HepG2 (cell line): ENCODE results near the gene CRIM1. TPM values are rescaled to one million over a fixed set of nuclear protein-coding genes. Genes with fewer than 3 reads are reported as not detected.

Source experiments
- ATAC-seq: fragments of 200-7000 bp; cut with Tn5 transposase; 3 replicates; pipeline ENCODE4 v1.9.1; 2020; ENCODE audit warnings: mild to moderate bottlenecking, moderate library complexity
- BruUV-seq: library from RNA; stranded (reverse); fragments of 400-500 nt; replicated peaks from 2 replicates; lab custom pipeline; 2021; lab: Mats Ljungman, UMichigan
- CTCF ChIA-PET: fragments of 300-600 bp; formaldehyde crosslinking; extraction: SDS; loops from one replicate; lab custom pipeline; 2021; ENCODE audit warnings: low total read pairs, inconsistent platforms, low intra/inter-chr PET ratio; lab: Yijun Ruan, JAX
- POLR2A ChIA-PET: fragments of 350-600 bp; sonication (Branson Sonifier 250); formaldehyde crosslinking; loops from one replicate; lab custom pipeline; 2020; ENCODE audit warnings: antibody characterized with exemption, inconsistent platforms; lab: Yijun Ruan, JAX
- DNase-seq: peaks from one replicate; pipeline ENCODE4 v3.0.0-alpha.2; 2015; ENCODE audit warnings: low spot score
- FAIRE-seq: peaks from 3 replicates; lab custom pipeline; 2011; peaks lifted over from hg19 to GRCh38; lab: Jason Lieb, UNC
- H2AFZ ChIP-seq: one replicate; pipeline ENCODE4 v1.6.1; 2011; ENCODE audit warnings: low read length, inconsistent platforms
- H3K27ac ChIP-seq: fragments of 300-600 bp; 3 replicates; pipeline ENCODE4 v1.8.0; 2011; ENCODE audit warnings: mixed run types, mild to moderate bottlenecking, mixed read lengths, low read length, inconsistent platforms; ENCODE audit not compliant: insufficient read depth; ENCODE audit errors: extremely low read length
- H3K27me3 ChIP-seq, 2 experiments: fragments of 200-600 bp in 1 of 2; 2 replicates in 1 of 2; 3 replicates in 1 of 2; pipeline versions ENCODE4 v1.6.0 to v1.8.0; 2011; ENCODE audit warnings: low read length in 2 of 2, mild to moderate bottlenecking in 2 of 2, moderate library complexity in 2 of 2, inconsistent platforms in 1 of 2; ENCODE audit not compliant: insufficient read depth in 2 of 2, control insufficient read depth in 1 of 2
- H3K36me3 ChIP-seq, 2 experiments: fragments of 200-600 bp in 1 of 2; replicated peaks in 1 of 2; 2 replicates in 1 of 2; 3 replicates in 1 of 2; pipeline versions ENCODE4 v1.5.1 to v1.8.0; 2011; ENCODE audit warnings: low read length in 2 of 2, inconsistent platforms in 1 of 2; ENCODE audit not compliant: insufficient read depth in 2 of 2, control insufficient read depth in 1 of 2
- H3K4me1 ChIP-seq: 2 replicates; pipeline ENCODE4 v1.5.1; 2012; ENCODE audit warnings: low read length, inconsistent platforms; ENCODE audit not compliant: insufficient read depth
- H3K4me2 ChIP-seq: 2 replicates; pipeline ENCODE4 v1.6.0; 2011; ENCODE audit warnings: low read depth, low read length, inconsistent platforms
- H3K4me3 ChIP-seq, 3 experiments: fragments of 200-600 bp in 1 of 3; sonication (generic), shearing (Covaris generic) in 1 of 3; replicated peaks in 1 of 3; 2 replicates each; pipeline ENCODE4 v1.5.1; 2011 to 2016; ENCODE audit warnings: low read length in 3 of 3, inconsistent platforms in 2 of 3, low read depth in 2 of 3, mild to moderate bottlenecking in 2 of 3, control low read depth in 1 of 3, mixed read lengths in 1 of 3; ENCODE audit not compliant: insufficient read depth in 1 of 3
- H3K79me2 ChIP-seq: one replicate; pipeline ENCODE4 v1.6.1; 2011; ENCODE audit warnings: low read length, inconsistent platforms; ENCODE audit not compliant: insufficient read depth
- H3K9ac ChIP-seq: 2 replicates; pipeline ENCODE4 v1.6.0; 2011; ENCODE audit warnings: mild to moderate bottlenecking, low read depth, low read length, inconsistent platforms; ENCODE audit not compliant: insufficient read depth
- H3K9me3 ChIP-seq: 2 replicates; pipeline ENCODE4 v1.5.1; 2012; ENCODE audit warnings: mild to moderate bottlenecking, low read length
- H4K20me1 ChIP-seq: 2 replicates; pipeline ENCODE4 v1.6.0; 2011; ENCODE audit warnings: inconsistent platforms, mild to moderate bottlenecking, low read length, moderate library complexity; ENCODE audit not compliant: insufficient read depth
- CENPX ChIP-seq: sonication (generic); formaldehyde crosslinking; IDR thresholded peaks from 2 replicates; pipeline ENCODE4 v1.9.0; 2021; ENCODE audit warnings: mild to moderate bottlenecking, missing genetic modification reagents, moderate library complexity
- GATAD1 ChIP-seq: IDR thresholded peaks from 2 replicates; pipeline ENCODE4 v1.6.1; 2016; ENCODE audit warnings: missing genetic modification reagents, missing compliant biosample characterization
- KLF11 ChIP-seq: IDR thresholded peaks from 2 replicates; pipeline ENCODE4 v1.6.1; 2016; ENCODE audit warnings: missing compliant biosample characterization
- MED1 ChIP-seq: sonication (generic); formaldehyde crosslinking; IDR thresholded peaks from 2 replicates; pipeline ENCODE4 v1.4.0; 2020; ENCODE audit warnings: missing genetic modification reagents
- NFIC ChIP-seq: IDR thresholded peaks from 2 replicates; pipeline ENCODE4 v1.6.1; 2012; ENCODE audit warnings: mild to moderate bottlenecking, low read length, inconsistent platforms
- NR2F2 ChIP-seq: IDR thresholded peaks from 2 replicates; pipeline ENCODE4 v1.6.1; 2012; ENCODE audit warnings: low read depth, inconsistent platforms, borderline replicate concordance
- SUZ12 ChIP-seq: fragments of 150-350 bp; IDR thresholded peaks from 2 replicates; pipeline ENCODE4 v1.6.1; 2014; ENCODE audit warnings: low read depth, low read length
- TEAD3 ChIP-seq: optimal IDR thresholded peaks from 2 replicates; pipeline ENCODE3; 2016; ENCODE audit warnings: borderline replicate concordance
- ZNF75D ChIP-seq: sonication (generic); formaldehyde crosslinking; IDR thresholded peaks from 2 replicates; pipeline ENCODE4 v1.8.1; 2023; ENCODE audit warnings: missing genetic modification reagents, mild to moderate bottlenecking, borderline replicate concordance
- ZNF777 ChIP-seq: sonication (generic); formaldehyde crosslinking; IDR thresholded peaks from 2 replicates; pipeline ENCODE4 v1.4.0; 2020; ENCODE audit warnings: missing genetic modification reagents
- WGBS: methylation state at CpG from one replicate; pipeline ENCODE4 v1.1.6; 2017; ENCODE audit warnings: low lambda C conversion rate; 5-methylcytosine and 5-hydroxymethylcytosine counted together
- in situ Hi-C: cut with HindIII; loops from 2 replicates; pipeline ENCODE4 v1.10.0; 2017; ENCODE audit warnings: low pct_unique_long_range_greater_than_20kb; ENCODE audit not compliant: extremely low pct_ligation_motif_present
- intact Hi-C: fragments of 100-400 bp; cut with micrococcal nuclease; formaldehyde crosslinking; loops from one replicate; pipeline ENCODE4 v1.10.0; 2022; ENCODE audit not compliant: unreplicated experiment
- polyA plus RNA-seq, 8 experiments: library from polyadenylated mRNA; depleted of rRNA in 3 of 8; stranded (reverse) in 7 of 8; unstranded in 1 of 8; fragments of >200 nt; fragmentation: Illumina TruSeq in 4 of 8; extraction: Trizol in 4 of 8; gene quantifications; 2 replicates each; pipeline versions ENCODE4 v1.2.1 to v1.2.3, GENCODE V29; 2011 to 2016; ENCODE audit warnings: low read depth in 4 of 8, missing spikeins in 1 of 8, mixed read lengths in 1 of 8; ENCODE audit not compliant: insufficient read depth in 1 of 8
- total RNA-seq, 5 experiments: library from RNA; depleted of rRNA; stranded (reverse); fragments of >200 nt; fragmentation: Illumina TruSeq; extraction: Trizol; gene quantifications; 2 replicates each; pipeline ENCODE4 v1.2.3, GENCODE V29; 2016; ENCODE audit warnings: low read depth in 1 of 5
- TF ChIP-seq, protein P1 (sequence below): sonication (generic); formaldehyde crosslinking; IDR thresholded peaks from 2 replicates; pipeline ENCODE4 v1.4.0; 2020; ENCODE audit warnings: missing genetic modification reagents
- TF ChIP-seq, protein P2 (sequence below): sonication (generic); formaldehyde crosslinking; IDR thresholded peaks from 2 replicates; pipeline ENCODE4 v1.5.1; 2020; ENCODE audit warnings: missing genetic modification reagents, mild to moderate bottlenecking, borderline replicate concordance
- TF ChIP-seq, protein P3 (sequence below): IDR thresholded peaks from 2 replicates; pipeline ENCODE4 v1.6.1; 2016

Gene CRIM1
- total and polyA plus RNA-seq, 2 of the 13 experiments (the other 11 are each of a cell fraction or from before 2014, with no cell fraction given), result 39.1 to 69.9 TPM

DNA sequence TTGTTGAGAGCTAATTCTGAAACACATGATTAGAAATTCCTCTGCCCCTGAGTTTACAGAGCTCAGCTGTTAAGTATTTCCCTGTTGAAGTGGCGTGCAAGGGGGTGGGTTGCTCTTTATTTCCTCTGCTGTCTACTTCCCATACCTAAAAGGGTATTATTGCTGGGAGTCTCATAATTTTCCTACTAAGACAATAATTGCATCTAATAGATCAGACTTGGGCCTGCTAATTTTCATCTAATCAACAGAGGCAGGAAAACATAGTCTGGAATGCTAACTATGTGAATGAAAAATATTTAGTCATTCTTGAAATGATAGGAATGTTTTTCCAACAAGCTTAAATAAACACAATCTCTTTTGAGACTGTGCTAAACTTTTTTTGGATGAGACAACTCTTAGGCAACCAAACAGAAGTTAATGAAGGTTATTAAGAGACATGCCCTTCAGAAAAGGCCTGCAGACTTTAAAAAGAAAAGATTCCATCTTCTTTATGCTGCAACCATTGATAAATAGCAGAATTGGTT is 131.0 kb downstream of the CRIM1 start:
- intact Hi-C loops (loop anchor here (2.0 kb wide), 1 partner anchor 16 kb away; no protein-coding TSS in a partner anchor), in situ Hi-C loops (no loop called here)
- Histone ChIP-seq H4K20me1 (no peaks in the 10 kb centered on the region), H3K9ac (no peak overlapping the region), H3K9me3 (no peaks in the 10 kb centered on the region), H3K4me2 (peak overlapping the region; percentile 25), H3K79me2 (no peaks in the 10 kb centered on the region), H3K27me3 (no peaks in the 10 kb centered on the region), H3K36me3 (peaks cover 23 to 65% of the 10 kb centered on the region in 2 experiments), H3K27ac (peak overlapping the region; percentile 71), H3K4me3 (no peak overlapping the region), H2AFZ (no peak overlapping the region), H3K4me1 (peaks cover 71% of the 10 kb centered on the region)
- no TSS peak for BruUV-seq
- FAIRE-seq, result no peak
- ChIA-PET POLR2A (interaction anchor here (0.8 kb wide), 1 partner anchor 111 kb away, joined by 3 read pairs; the partner anchor contains the start of gene FEZ2), CTCF (no interaction called here)
- ATAC-seq, result peak; percentile 76
- peak; percentile 79 for DNase-seq
- 85% methylated on average over 1 of the region's 1 CpG for WGBS
- TF ChIP-seq, protein P1, sequence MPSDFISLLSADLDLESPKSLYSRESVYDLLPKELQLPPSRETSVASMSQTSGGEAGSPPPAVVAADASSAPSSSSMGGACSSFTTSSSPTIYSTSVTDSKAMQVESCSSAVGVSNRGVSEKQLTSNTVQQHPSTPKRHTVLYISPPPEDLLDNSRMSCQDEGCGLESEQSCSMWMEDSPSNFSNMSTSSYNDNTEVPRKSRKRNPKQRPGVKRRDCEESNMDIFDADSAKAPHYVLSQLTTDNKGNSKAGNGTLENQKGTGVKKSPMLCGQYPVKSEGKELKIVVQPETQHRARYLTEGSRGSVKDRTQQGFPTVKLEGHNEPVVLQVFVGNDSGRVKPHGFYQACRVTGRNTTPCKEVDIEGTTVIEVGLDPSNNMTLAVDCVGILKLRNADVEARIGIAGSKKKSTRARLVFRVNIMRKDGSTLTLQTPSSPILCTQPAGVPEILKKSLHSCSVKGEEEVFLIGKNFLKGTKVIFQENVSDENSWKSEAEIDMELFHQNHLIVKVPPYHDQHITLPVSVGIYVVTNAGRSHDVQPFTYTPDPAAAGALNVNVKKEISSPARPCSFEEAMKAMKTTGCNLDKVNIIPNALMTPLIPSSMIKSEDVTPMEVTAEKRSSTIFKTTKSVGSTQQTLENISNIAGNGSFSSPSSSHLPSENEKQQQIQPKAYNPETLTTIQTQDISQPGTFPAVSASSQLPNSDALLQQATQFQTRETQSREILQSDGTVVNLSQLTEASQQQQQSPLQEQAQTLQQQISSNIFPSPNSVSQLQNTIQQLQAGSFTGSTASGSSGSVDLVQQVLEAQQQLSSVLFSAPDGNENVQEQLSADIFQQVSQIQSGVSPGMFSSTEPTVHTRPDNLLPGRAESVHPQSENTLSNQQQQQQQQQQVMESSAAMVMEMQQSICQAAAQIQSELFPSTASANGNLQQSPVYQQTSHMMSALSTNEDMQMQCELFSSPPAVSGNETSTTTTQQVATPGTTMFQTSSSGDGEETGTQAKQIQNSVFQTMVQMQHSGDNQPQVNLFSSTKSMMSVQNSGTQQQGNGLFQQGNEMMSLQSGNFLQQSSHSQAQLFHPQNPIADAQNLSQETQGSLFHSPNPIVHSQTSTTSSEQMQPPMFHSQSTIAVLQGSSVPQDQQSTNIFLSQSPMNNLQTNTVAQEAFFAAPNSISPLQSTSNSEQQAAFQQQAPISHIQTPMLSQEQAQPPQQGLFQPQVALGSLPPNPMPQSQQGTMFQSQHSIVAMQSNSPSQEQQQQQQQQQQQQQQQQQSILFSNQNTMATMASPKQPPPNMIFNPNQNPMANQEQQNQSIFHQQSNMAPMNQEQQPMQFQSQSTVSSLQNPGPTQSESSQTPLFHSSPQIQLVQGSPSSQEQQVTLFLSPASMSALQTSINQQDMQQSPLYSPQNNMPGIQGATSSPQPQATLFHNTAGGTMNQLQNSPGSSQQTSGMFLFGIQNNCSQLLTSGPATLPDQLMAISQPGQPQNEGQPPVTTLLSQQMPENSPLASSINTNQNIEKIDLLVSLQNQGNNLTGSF (CRISPR knock-in tag), result no peak
- TF ChIP-seq, protein P2, sequence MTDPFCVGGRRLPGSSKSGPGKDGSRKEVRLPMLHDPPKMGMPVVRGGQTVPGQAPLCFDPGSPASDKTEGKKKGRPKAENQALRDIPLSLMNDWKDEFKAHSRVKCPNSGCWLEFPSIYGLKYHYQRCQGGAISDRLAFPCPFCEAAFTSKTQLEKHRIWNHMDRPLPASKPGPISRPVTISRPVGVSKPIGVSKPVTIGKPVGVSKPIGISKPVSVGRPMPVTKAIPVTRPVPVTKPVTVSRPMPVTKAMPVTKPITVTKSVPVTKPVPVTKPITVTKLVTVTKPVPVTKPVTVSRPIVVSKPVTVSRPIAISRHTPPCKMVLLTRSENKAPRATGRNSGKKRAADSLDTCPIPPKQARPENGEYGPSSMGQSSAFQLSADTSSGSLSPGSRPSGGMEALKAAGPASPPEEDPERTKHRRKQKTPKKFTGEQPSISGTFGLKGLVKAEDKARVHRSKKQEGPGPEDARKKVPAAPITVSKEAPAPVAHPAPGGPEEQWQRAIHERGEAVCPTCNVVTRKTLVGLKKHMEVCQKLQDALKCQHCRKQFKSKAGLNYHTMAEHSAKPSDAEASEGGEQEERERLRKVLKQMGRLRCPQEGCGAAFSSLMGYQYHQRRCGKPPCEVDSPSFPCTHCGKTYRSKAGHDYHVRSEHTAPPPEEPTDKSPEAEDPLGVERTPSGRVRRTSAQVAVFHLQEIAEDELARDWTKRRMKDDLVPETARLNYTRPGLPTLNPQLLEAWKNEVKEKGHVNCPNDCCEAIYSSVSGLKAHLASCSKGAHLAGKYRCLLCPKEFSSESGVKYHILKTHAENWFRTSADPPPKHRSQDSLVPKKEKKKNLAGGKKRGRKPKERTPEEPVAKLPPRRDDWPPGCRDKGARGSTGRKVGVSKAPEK, result no peak
- TF ChIP-seq ZNF777 (CRISPR knock-in tag), result no peak
- peak; percentile 62; the same call in 1 of the 2 replicates for TF ChIP-seq MED1
- TF ChIP-seq, protein P3, sequence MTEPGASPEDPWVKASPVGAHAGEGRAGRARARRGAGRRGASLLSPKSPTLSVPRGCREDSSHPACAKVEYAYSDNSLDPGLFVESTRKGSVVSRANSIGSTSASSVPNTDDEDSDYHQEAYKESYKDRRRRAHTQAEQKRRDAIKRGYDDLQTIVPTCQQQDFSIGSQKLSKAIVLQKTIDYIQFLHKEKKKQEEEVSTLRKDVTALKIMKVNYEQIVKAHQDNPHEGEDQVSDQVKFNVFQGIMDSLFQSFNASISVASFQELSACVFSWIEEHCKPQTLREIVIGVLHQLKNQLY (CRISPR knock-in tag), result no peak
- TF ChIP-seq GATAD1 (CRISPR knock-in tag), result 0 out of 2 replicates have a peak, but pooled peaks have one; percentile 15
- TF ChIP-seq KLF11 (CRISPR knock-in tag), result peak; percentile 77; the same call in 1 of the 2 replicates
- peak; percentile 48; the same call in 1 of the 2 replicates for TF ChIP-seq NR2F2
- no peak for TF ChIP-seq CENPX
- TF ChIP-seq NFIC, result peak; percentile 84
- no peak for TF ChIP-seq ZNF75D
- TF ChIP-seq SUZ12, result no peak
- TF ChIP-seq TEAD3 (CRISPR knock-in tag), result peak; percentile 99
